Activated CD4-positive, alpha-beta T cell treated with anti-CD3 and anti-CD28 coated beads for 1 hour (primary cell): ENCODE results near the gene LIN28A.

Experiments used
- DNase-seq: peaks from one replicate; pipeline ENCODE4 v3.0.0-alpha.2; 2020

LIN28A gene

GRCh38 chr1:26438041-26438440 lies 27.4 kb downstream of the LIN28A start:
- no peak for DNase-seq

- DNase-seq = no peak
These were observed 29.6 kb downstream of the LIN28A start for GRCh38 chr1:26440259-26440658.

GRCh38 chr1:26449868-26450267 lies 39.3 kb downstream of the LIN28A start:
- DNase-seq = no peak

GRCh38 chr1:26450908-26451307 lies 40.3 kb downstream of the LIN28A start:
- DNase-seq = no peak

- DNase-seq = no peak
These were observed 42.0 kb downstream of the LIN28A start for GRCh38 chr1:26452459-26453183.

- no peak for DNase-seq
These were observed 48.5 kb downstream of the LIN28A start for GRCh38 chr1:26459148-26459547.

GRCh38 chr1:26459573-26460031 lies 49.0 kb downstream of the LIN28A start:
- DNase-seq = no peak

GRCh38 chr1:26468911-26469310 lies 58.3 kb downstream of the LIN28A start:
- DNase-seq = no peak

GRCh38 chr1:26469558-26469957 lies 58.9 kb downstream of the LIN28A start:
- no peak for DNase-seq

- DNase-seq = no peak
These were observed 60.4 kb downstream of the LIN28A start for GRCh38 chr1:26470878-26471497.

- peak; percentile 23 for DNase-seq
These were observed 61.1 kb downstream of the LIN28A start for GRCh38 chr1:26471498-26472319.

GRCh38 chr1:26472320-26472900 lies 61.8 kb downstream of the LIN28A start, which contains the start of gene HMGN2:
TSS of gene HMGN2 (plus strand) at chr1:26472440. CDS start at chr1:26472613, 173 bp downstream.
- peak; percentile 82 for DNase-seq

GRCh38 chr1:26472901-26473845 lies 62.6 kb downstream of the LIN28A start:
- peak; percentile 96 for DNase-seq

- DNase-seq = no peak
These were observed 64.2 kb downstream of the LIN28A start for GRCh38 chr1:26474818-26475217.

GRCh38 chr1:26475989-26476388 lies 65.4 kb downstream of the LIN28A start:
- DNase-seq = no peak

GRCh38 chr1:26476958-26477357 lies 66.3 kb downstream of the LIN28A start:
- DNase-seq = no peak

- no peak for DNase-seq
These were observed 67.0 kb downstream of the LIN28A start for GRCh38 chr1:26477446-26478152.

GRCh38 chr1:26478159-26478558 lies 67.5 kb downstream of the LIN28A start:
- DNase-seq = no peak

- DNase-seq = no peak
These were observed 68.4 kb downstream of the LIN28A start for GRCh38 chr1:26478988-26479387.
